Measurements from ENCODE around the gene NPIPB8. TPM values are rescaled to one million over a fixed set of nuclear protein-coding genes. Genes with fewer than 3 reads are reported as not detected.
"Not testable (repeated sequence)": the region's sequence is repeated elsewhere in the genome, so short reads cannot be mapped to it uniquely, and the experiment has no call there.

Gene NPIPB8
- polyA plus RNA-seq, 10 donors, result 0.07 to 3.2 (median 0.71) TPM; not detected in 1

DNA sequence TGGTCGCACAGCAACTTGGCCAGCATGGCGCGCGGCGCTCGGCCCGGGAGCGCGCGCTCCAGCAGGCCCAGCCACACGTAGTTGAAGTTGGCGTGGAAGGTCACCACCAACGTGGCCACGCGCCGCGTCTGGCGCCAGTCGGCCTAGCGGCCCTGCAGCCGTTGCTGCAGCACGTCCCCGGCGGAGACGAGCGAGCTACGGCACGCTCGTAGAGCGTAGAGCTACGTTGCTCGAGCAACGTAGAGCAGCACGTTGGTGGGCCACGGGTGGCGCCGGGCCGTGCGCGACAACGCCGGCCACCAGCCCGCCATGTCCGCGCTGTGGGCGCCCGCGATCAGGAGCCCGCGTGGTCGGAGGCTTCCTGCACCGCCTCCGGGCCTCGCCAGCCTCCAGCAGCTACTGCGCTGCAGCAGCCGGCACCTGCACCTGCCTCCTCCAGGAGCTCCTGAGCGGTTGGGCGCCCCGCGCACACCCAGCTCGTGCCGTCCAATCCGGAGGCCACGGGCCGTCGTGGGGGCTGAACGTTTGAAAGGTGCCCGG lies 14.6 kb upstream of the NPIPB8 start:
- peak in 2 of 3 donors; percentile 66 to 87 for DNase-seq

DNA sequence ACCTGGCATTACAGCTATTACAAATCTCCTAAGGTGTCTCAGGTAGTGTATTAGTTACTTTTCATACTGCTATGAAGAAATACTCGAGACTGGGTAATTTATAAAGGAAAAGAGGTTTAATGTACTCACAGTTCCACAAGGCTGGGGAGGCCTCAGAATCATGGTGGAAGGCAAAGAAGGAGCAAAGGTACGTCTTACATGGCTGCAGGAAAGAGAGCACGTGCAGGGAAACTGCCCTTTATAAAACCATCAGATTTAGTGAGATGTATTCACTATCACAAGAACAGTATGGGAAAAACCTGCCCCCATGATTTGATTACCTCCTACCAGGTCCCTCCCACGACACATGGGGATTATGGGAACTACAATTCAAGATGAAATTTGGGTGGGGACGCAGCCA lies 7.0 kb upstream of the NPIPB8 start:
- DNase-seq, result not testable (repeated sequence)

DNA sequence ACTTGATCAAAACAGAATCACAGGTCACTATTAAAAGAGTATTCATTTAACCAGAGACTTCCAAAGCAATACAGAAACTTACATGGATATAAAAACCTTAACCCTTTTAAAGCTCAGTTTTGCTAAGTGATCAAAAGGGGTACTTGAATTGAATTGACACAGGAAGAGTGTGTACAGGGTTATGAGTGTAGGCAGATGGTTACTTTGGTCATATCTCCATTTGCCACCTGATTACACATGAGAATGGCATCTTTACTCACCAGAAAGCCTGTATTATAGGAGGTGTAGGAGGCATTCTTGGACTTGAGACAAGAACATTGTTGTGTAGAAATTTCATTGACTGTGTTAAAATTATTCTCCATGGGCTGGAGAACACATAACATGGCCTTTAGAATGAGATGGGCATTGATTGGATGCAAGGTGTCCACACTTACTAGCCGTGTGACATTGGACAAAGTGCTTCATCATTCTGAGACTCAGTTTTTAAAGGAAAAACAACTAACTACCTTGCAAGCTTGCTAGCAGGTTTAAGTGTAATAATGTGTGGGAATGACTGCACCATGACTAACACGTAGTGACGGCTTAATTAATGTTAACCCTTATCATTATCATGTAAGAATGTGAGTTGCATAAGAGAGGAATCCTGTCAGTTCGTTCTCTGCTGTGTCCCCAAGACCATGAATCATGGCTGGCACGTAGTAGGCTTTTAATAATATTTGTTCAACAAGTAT lies 1.6 kb upstream of the NPIPB8 start:
- DNase-seq, result not testable (repeated sequence)

DNA sequence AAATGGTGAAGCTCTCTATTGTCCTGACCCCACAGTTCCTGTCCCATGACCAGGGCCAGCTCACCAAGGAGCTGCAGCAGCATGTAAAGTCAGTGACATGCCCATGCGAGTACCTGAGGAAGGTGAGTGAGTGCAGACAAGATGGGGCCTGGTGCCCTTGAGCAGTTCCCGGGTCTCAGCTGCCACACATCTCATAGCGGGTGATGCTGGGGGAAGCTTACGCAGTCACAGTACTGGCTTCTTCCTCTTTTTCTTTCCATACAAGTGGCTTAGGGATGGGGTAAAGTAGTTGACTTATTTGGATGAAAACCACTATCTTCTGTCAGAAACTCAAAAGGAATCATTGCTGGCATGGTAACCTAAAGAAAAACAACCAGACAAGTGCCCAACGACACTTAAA lies 494 bp downstream of the NPIPB8 start:
- DNase-seq, result not testable (repeated sequence)

DNA sequence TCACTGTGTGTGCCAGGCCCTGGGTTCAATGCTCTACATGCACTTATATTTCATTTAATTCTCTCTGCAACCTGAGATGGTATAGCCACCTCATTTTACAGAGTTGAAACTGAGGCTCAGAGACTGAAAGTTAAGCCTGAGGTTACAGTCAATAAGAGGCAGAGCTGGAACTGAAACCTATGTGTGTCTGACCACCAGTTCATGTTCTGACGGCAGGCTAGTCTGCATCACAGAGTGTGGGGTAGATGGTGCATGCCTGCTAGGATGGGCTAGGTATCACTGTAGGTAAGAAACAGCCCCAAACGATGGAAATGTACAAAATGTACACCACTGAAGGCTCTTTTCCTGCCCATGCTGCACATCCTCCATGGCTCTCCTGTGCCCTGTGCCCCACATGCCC lies 2.1 kb downstream of the NPIPB8 start:
- not testable (repeated sequence) for DNase-seq

DNA sequence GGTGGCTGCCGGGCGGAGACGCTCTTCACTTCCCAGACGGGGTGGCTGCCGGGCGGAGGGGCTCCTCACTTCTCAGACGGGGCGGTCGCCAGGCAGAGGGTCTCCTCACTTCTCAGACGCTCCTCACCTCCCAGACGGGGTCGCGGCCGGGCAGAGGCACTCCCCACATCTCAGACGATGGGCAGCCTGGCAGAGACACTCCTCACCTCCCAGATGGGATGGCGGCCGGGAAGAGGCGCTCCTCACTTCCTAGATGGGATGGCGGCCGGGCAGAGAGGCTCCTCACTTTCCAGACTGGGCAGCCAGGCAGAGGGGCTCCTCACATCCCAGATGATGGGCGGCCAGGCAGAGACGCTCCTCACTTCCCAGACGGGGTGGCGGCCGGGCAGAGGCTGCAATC lies 28.4 kb downstream of the NPIPB8 start:
- not testable (repeated sequence) for DNase-seq

DNA sequence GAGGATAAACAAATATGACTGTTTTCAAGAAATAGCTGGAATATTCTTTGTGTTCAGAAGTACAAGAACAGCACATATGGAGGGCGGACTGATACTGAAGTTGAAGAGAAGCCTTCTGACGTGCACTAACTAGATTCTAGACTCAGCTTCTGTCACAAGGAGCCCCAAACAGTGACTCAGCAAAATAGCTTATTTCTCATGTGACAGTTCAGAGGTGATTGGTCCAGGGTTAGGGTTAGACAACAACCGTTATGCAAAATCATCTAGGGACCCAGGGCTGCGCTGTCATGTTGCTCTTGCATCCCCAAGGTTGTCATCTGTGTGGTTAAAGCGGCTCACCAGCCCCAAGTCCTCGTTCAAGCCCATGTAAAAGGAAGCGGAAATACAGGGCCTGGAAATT lies 29.6 kb downstream of the NPIPB8 start:
- not testable (repeated sequence) for DNase-seq

DNA sequence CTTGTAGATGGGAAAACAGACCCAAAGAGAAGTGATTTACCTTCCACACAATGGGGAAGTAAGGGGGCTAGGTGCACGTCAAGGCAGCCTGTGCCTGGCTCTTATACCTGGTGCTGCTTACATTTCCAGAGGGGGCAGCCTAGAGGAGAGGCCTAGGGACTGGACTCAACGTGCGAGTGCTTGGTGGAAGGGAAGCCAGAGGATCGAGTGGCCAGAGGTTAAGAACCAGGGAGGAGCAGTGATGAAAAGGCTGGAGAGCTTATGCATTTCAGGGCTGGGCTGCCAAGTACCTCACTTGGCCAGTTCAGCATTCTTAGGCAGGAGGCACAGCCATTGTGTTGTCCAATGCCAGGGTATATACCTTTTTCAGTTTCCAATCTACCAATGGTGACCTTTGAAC lies 30.3 kb downstream of the NPIPB8 start:
- DNase-seq, result not testable (repeated sequence)

DNA sequence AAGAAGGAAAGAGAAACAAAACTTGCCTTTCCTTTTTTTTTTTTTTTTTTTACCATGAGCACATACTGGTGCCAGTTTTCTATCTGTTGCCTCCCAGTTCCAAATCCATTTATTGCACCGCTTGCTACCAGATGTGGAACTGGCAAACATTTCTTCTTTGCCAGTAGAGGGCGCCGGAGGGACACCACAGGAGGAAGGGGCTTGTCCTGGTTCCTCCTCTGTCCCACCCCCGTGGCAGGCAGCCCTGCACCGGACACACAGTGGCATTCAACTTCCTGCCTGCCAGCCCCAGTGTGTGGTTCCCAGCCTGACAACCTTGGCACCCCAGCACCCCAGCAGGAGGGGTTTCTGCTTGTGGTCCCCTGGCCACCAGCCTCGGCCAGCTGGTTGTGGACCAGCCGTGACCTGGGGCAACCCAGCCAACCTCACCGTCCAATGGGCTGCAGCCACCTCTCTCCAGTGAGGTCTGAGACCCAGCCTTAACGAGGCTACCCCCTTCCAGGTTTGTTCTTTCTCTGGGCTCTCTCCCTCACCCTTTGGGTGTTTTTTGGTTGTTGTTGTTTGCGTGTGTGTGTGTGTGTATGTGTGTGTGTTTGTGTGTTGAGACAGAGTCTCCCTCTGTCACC lies 50.6 kb downstream of the NPIPB8 start:
- DNase-seq, result not testable (repeated sequence)

DNA sequence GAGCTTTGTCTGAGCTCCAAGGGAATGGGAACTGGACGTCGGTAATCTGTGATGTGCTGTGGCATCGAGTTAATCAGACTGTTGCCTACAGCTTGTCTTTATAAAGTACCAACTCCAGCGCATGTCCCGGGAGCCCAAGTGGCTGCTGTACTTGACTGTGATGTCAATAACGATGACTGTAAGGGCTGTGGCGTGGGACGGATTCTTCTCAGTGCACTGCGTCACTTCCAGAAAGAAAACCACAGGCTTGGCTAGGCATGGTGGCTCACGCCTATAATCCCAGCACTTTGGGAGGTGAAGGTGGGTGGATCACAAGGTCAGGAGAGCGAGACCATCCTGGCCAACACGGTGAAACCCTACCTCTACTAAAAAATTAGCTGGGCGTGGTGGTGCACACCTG lies 51.6 kb downstream of the NPIPB8 start:
- DNase-seq, result not testable (repeated sequence)

DNA sequence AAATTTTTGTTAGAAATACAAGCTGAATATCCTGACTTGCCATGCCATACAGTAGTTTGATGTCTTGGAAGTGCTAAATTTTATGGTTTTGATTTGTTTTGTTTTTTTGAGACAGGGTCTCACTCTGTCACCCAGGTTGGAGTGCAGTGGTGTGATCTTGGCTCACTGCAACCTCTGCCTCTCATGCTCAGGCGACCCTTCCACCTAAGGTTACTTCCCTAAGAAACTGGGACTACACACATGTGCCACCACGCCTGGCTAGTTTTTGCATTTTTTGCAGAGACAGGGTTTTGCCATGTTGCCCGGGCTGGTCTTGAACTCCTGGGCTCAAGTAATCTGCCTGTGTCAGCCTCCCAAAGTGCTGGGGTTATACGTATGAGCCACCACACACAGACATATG lies 53.9 kb downstream of the NPIPB8 start:
- not testable (repeated sequence) for DNase-seq

DNA sequence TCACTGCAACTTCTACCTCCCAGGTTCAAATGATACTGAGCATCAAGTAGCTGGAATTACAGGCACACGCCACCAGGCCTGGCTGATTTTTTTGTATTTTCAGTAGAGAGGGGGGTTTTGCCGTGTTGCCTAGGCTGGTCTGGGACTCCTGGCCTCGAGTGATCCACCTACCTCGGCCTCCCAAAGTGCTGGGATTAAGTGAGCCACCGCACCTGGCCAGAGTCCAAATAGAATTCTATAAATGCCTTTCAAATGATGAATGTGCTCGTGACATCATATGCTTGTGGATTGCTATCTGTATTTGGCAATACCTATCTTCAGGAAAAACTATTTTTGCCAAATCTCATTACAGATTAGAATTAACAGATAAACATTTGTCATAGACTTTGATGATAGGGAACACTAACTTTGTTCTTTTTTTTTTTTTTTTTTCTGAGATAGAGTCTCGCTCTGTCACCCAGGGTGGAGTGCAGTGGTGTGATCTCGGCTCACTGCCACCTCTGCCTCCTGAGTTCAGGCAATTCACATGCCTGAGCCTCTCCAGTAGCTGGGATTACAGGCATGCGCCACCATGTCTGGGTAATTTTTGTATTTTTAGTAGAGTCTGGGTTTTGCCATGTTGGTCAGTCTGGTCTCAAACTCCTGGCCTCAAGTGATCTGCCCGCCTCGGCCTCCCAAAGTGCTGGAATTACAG lies 55.5 kb downstream of the NPIPB8 start:
- DNase-seq, result not testable (repeated sequence)

DNA sequence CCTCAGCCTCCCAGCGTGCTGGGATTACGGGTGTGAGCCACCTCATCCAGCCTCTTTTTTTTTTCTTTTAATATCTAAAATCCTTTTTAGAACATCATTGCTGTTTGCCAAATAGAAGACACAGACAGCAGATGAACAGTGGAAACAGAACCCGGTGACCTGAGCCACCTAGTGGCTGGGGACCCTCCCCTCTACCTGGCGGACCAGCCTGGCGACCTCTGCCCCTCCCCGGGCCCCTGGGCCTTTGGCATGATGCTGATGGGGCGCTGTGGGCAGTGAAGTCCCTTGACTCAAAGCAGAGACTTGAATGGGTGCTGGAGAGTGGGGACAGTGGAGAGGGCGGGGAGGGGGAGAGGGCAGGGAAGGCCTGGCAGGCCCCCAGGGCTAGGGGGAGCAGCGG lies 61.9 kb downstream of the NPIPB8 start:
- not testable (repeated sequence) for DNase-seq

DNA sequence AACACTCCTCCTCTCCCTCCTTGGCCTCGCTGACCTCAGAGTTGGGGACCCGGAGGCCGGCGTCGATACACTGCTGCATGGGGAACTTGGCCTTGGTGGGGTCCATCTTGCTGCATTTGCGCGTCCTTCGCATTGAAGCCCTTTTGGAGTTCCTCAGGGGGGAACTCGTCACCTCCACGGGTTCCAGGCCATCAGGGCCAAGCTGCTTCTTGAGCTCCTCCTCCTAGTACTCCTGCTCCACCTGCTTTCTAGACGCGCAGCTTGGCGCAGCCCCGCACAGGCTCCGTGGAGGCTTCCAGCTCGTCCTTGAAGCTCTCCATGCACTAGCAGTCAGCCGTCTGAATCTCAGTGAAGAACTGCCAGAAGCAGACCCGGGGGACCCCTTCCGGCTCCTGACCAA lies 62.5 kb downstream of the NPIPB8 start:
- not testable (repeated sequence) for DNase-seq

DNA sequence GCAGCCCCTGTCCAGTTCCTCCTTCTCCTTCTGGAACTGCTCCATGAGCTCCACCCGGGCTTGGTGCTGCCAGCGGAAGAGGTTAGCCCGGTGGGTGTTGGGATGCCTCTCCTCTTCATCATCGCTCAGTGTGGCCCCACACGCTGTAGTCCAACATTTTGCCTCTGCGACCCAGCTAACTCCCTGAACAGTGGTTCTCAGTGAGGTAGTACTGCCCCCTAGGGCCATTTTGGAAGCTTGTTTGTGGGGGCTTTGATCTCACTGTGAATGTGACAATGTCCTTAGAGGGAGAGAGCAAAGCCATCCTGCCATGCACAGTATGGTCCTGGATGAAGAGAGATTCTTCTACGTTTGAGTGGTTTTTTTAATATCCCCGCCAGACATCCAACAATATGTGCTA lies 63.5 kb downstream of the NPIPB8 start:
- not testable (repeated sequence) for DNase-seq

DNA sequence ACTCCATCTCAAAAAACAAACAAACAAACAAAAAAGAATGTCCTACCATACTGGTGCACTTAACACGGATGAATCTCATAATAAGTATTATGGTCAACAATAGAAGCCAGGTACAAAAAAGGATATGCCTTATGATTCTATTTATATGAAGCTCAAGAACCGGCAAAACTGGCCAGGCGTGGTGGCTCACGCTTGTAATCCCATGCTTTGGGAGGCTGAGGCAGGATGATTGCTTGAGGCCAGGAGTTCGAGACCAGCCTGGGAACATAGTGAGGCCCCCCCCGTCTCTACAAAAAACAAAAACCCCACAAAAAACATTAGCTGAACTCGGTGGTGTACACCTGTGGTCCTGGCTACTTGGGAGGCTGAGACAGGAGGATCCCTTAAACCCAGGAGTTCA lies 66.4 kb downstream of the NPIPB8 start:
- not testable (repeated sequence) for DNase-seq

Other genes with a start within 250 kb of the NPIPB8 start
- 100 to 1,000 TPM in 1 of 10 donors, 10 to 100 TPM in 9; 34.6 to 109 (median 57.9) TPM for gene EIF3CL, start 234.2 kb upstream of the NPIPB8 start, polyA plus RNA-seq (ENCODE audit: insufficient read length in 10 of 10)
- under 1 TPM in 7 of 10 donors, not detected in 3; 0.14 to 0.74 (median 0.24) TPM for gene NPIPB7, start 165.7 kb upstream of the NPIPB8 start, polyA plus RNA-seq (ENCODE audit: insufficient read length in 10 of 10)
- gene CLN3, start 146.0 kb upstream of the NPIPB8 start, polyA plus RNA-seq (ENCODE audit: insufficient read length in 10 of 10), result 10 to 100 TPM; 11.7 to 21.3 (median 15.1) TPM
- gene APOBR, start 143.4 kb upstream of the NPIPB8 start, polyA plus RNA-seq (ENCODE audit: insufficient read length in 10 of 10), result 1 to 10 TPM in 1 of 10 donors, under 1 TPM in 9; 0.34 to 2.6 (median 0.78) TPM
- gene IL27, start 131.2 kb upstream of the NPIPB8 start, polyA plus RNA-seq (ENCODE audit: insufficient read length in 10 of 10), result under 1 TPM in 1 of 10 donors, not detected in 9; 0.30 TPM
- 10 to 100 TPM; 26.4 to 55.6 (median 35.4) TPM for gene NUPR1, start 99.1 kb upstream of the NPIPB8 start, polyA plus RNA-seq (ENCODE audit: insufficient read length in 10 of 10)
- 10 to 100 TPM in 9 of 10 donors, 1 to 10 TPM in 1; 5.9 to 18.4 (median 14.7) TPM for gene SGF29, start 84.1 kb upstream of the NPIPB8 start, polyA plus RNA-seq (ENCODE audit: insufficient read length in 10 of 10)
- 1 to 10 TPM in 1 of 10 donors, under 1 TPM in 9; 0.21 to 1.6 (median 0.46) TPM for gene SULT1A2, start 41.0 kb upstream of the NPIPB8 start, polyA plus RNA-seq (ENCODE audit: insufficient read length in 10 of 10)
- gene SULT1A1, start 28.0 kb upstream of the NPIPB8 start, polyA plus RNA-seq (ENCODE audit: insufficient read length in 10 of 10), result 10 to 100 TPM in 5 of 10 donors, 1 to 10 TPM in 5; 4.2 to 20.0 (median 10.6) TPM
- 100 to 1,000 TPM; 175 to 425 (median 322) TPM for gene EIF3C, start 73.4 kb downstream of the NPIPB8 start, polyA plus RNA-seq (ENCODE audit: insufficient read length in 10 of 10)
- 1 to 10 TPM in 7 of 10 donors, under 1 TPM in 3; 0.15 to 4.2 (median 1.1) TPM for gene NPIPB9, start 113.7 kb downstream of the NPIPB8 start, polyA plus RNA-seq (ENCODE audit: insufficient read length in 10 of 10)
- gene ATXN2L, start 184.9 kb downstream of the NPIPB8 start, polyA plus RNA-seq (ENCODE audit: insufficient read length in 10 of 10), result 10 to 100 TPM; 59.2 to 99.8 (median 77.9) TPM
- gene TUFM, start 208.3 kb downstream of the NPIPB8 start, polyA plus RNA-seq (ENCODE audit: insufficient read length in 10 of 10), result 100 to 1,000 TPM; 118 to 161 (median 148) TPM
- 10 to 100 TPM; 30.5 to 53.1 (median 40.6) TPM for gene SH2B1, start 225.8 kb downstream of the NPIPB8 start, polyA plus RNA-seq (ENCODE audit: insufficient read length in 10 of 10)
- gene ATP2A1, start 240.4 kb downstream of the NPIPB8 start, polyA plus RNA-seq (ENCODE audit: insufficient read length in 10 of 10), result 100 to 1,000 TPM; 114 to 770 (median 490) TPM

All from muscle of back (tissue), 11 donors.